Common myeloid progenitor, CD34-positive (primary cell): ENCODE measurements around the gene SFTPA1.
"Not testable (repeated sequence)": the region's sequence is repeated elsewhere in the genome, so short reads cannot be mapped to it uniquely, and the experiment has no call there.

Source experiments
- CTCF ChIA-PET: fragments of 350-600 bp; sonication (Branson Sonifier 250); formaldehyde crosslinking; loops from one replicate; lab custom pipeline; 2021; ENCODE audit warnings: antibody characterized with exemption; lab: Charles Lee
- POLR2A ChIA-PET: fragments of 350-600 bp; sonication (Branson Sonifier 250); formaldehyde crosslinking; loops from one replicate; lab custom pipeline; 2021; ENCODE audit warnings: antibody characterized with exemption; lab: Charles Lee
- DNase-seq, 3 donors: peaks; one replicate each; pipeline versions ENCODE4 v3.0.0 to v3.0.0-alpha.2; 2013
- H3K27ac ChIP-seq, 2 experiments: 1 replicate in 1 of 2; 2 replicates in 1 of 2; pipeline ENCODE4 v1.7.0; 2013; ENCODE audit warnings: inconsistent platforms in 2 of 2, low read length in 2 of 2, mild to moderate bottlenecking in 2 of 2, low read depth in 1 of 2, moderate library complexity in 1 of 2; ENCODE audit not compliant: severe bottlenecking in 2 of 2, insufficient read depth in 1 of 2, poor library complexity in 1 of 2
- H3K27me3 ChIP-seq, 5 experiments: replicated peaks in 2 of 5; 1 replicate in 3 of 5; 2 replicates in 2 of 5; pipeline versions ENCODE4 v1.6.1 to v1.7.0; 2013; ENCODE audit warnings: low read length in 4 of 5, mild to moderate bottlenecking in 2 of 5, moderate library complexity in 2 of 5, inconsistent platforms in 1 of 5; ENCODE audit not compliant: insufficient read depth in 5 of 5, control insufficient read depth in 4 of 5
- H3K36me3 ChIP-seq, 4 experiments: 1 replicate in 2 of 4; 2 replicates in 2 of 4; pipeline versions ENCODE4 v1.6.1 to v1.7.0; 2013; ENCODE audit warnings: low read length in 3 of 4, control low read depth in 1 of 4, mild to moderate bottlenecking in 1 of 4; ENCODE audit not compliant: control insufficient read depth in 4 of 4, insufficient read depth in 4 of 4
- H3K4me1 ChIP-seq, 4 experiments: 1 replicate in 3 of 4; 2 replicates in 1 of 4; pipeline versions ENCODE4 v1.6.1 to v1.7.1; 2013; ENCODE audit warnings: low read length in 3 of 4, mild to moderate bottlenecking in 3 of 4, control low read depth in 1 of 4, inconsistent platforms in 1 of 4, moderate library complexity in 1 of 4; ENCODE audit not compliant: control insufficient read depth in 4 of 4, insufficient read depth in 4 of 4; ENCODE audit errors: control extremely low read depth in 1 of 4
- H3K4me3 ChIP-seq, 7 experiments: 1 replicate in 4 of 7; 2 replicates in 3 of 7; pipeline versions ENCODE4 v1.5.1 to v1.7.0; 2013; ENCODE audit warnings: mild to moderate bottlenecking in 7 of 7, low read length in 6 of 7, moderate library complexity in 6 of 7, inconsistent platforms in 2 of 7, low read depth in 2 of 7, control low read depth in 1 of 7; ENCODE audit not compliant: insufficient read depth in 4 of 7, control insufficient read depth in 1 of 7; ENCODE audit errors: extremely low read depth in 1 of 7
- H3K9me3 ChIP-seq, 5 experiments: 1 replicate in 4 of 5; 2 replicates in 1 of 5; pipeline versions ENCODE4 v1.6.1 to v1.7.1; 2013; ENCODE audit warnings: low read length in 4 of 5, mild to moderate bottlenecking in 2 of 5, inconsistent platforms in 1 of 5, low read depth in 1 of 5, moderate library complexity in 1 of 5; ENCODE audit not compliant: control insufficient read depth in 4 of 5, insufficient read depth in 2 of 5; ENCODE audit errors: control extremely low read depth in 1 of 5
- WGBS: methylation state at CpG from one replicate; pipeline ENCODE4 v1.1.5; 2013; ENCODE audit not compliant: insufficient coverage; 5-methylcytosine and 5-hydroxymethylcytosine counted together

Gene SFTPA1

DNA sequence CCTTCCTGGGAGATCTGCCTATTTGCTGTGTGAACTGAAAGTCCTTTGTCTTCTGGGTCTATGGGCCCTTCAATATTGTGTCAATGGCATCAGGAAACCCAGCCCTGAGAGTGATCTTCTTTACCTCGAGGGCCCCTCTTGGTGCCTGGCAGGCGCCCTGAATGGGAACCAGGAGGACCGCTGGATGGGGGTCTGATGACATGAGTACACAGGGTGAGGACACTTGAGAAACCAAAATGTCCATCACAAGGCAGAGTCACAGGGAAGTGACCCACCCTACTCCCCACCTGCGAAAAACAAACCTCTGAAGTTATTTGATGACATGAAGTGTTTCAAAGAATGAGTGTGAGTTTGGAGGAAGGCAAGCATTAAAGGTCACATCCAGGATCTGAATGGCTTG is 17.3 kb downstream of the SFTPA1 start:
- Histone ChIP-seq H3K9me3 (peaks cover 0 to 6% (median 4%) of the 10 kb centered on the region in 5 experiments), H3K4me1 (peaks cover 0 to 6% (median 0%) of the 10 kb centered on the region in 4 experiments), H3K36me3 (no peaks in the 10 kb centered on the region), H3K27me3 (no peaks in the 10 kb centered on the region), H3K27ac (no peak overlapping the region), H3K4me3 (no peak overlapping the region)
- WGBS: 85% methylated on average over 2 of the region's 4 CpGs
- ChIA-PET CTCF (no interaction called here), POLR2A (no interaction called here)
- DNase-seq: no peak

DNA sequence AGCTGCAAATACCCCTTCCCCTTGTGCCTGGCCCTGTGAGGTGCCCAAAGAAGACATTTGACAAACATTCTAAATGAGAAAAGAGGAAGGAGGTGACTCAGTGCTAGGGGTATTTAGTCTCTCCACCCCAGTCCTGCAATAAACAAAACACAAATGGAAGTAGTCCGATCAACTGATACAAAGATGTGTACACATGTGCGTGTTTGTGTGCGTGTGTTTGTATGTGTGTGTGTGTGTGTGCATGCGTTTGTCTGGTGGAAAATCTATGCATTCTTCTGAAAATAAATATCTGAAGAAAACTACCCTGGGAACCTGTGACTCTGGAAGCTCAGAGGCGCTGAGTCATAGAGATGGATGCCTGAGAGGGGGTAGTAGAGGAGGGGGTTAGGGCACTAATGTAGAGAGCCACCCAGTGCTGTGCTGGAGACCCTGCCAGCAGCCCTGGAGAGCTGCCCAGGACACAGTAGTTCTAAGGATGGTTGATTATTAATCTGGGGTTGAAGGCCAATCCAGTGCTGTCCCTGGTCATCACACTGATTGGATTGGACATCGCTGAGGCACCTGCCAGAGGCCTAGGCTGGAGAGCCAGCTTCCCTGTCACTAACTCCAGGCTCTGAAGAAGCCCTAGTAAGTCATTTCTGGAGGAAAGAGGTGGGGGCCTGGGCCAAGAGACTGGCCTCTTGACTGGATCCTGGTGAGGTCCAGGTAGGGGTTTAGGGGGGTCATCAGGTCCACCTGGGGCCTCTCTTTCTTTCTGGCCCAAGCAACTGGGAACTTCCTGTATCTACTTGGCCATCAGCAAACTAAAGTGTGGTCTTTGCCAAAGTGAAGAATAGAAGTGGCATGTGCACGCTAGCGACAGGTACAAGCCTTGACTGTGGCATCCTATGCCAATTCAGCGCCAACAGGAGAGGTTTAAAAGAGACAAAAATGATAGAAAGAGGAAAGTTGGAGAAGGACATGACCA is 18.5 kb downstream of the SFTPA1 start:
- ChIA-PET POLR2A (interaction anchor here (0.5 kb wide), 1 partner anchor 9 kb away, joined by 3 read pairs; no protein-coding TSS in a partner anchor), CTCF (no interaction called here)
- H3K4me3 ChIP-seq: no peak overlapping the region
- H3K27me3 ChIP-seq: no peaks in the 10 kb centered on the region
- H3K9me3 ChIP-seq: peaks cover 0 to 6% (median 4%) of the 10 kb centered on the region in 5 experiments
- DNase-seq: peak in 2 of 3 donors; percentile 18 to 28
- 93% methylated on average over 4 of the region's 9 CpGs for WGBS
- no peak overlapping the region for H3K27ac ChIP-seq
- no peaks in the 10 kb centered on the region for H3K36me3 ChIP-seq
- H3K4me1 ChIP-seq: peaks cover 0 to 6% (median 0%) of the 10 kb centered on the region in 4 experiments

DNA sequence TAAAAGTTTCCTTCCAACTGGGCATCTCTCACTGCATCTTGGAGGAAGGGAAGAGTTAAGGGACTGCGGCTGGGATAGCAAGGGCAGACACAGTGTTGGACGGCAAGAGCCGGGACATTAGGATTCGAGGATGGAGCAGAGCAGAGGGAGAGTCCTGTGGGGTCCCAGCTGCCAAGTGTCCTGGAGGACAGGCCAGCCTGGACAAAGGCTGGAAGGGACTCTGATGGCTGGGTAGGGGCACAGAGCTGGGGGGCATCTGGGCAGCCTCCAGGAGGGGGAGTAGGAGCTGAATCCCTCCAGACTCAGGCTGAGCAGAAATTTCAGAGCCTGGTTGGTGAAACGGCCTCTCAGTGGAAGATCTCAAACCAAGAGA is 19.2 kb downstream of the SFTPA1 start:
- Histone ChIP-seq H3K36me3 (no peaks in the 10 kb centered on the region), H3K9me3 (peaks cover 0 to 4% (median 2%) of the 10 kb centered on the region in 5 experiments), H3K27me3 (no peaks in the 10 kb centered on the region), H3K4me1 (peaks cover 0 to 6% (median 0%) of the 10 kb centered on the region in 4 experiments), H3K4me3 (no peak overlapping the region), H3K27ac (no peak overlapping the region)
- CTCF ChIA-PET: no interaction called here
- no peak for DNase-seq
- 98% methylated on average over 5 of the region's 5 CpGs for WGBS
- POLR2A ChIA-PET: interaction anchor here (0.5 kb wide), 1 partner anchor 9 kb away, joined by 3 read pairs; no protein-coding TSS in a partner anchor

DNA sequence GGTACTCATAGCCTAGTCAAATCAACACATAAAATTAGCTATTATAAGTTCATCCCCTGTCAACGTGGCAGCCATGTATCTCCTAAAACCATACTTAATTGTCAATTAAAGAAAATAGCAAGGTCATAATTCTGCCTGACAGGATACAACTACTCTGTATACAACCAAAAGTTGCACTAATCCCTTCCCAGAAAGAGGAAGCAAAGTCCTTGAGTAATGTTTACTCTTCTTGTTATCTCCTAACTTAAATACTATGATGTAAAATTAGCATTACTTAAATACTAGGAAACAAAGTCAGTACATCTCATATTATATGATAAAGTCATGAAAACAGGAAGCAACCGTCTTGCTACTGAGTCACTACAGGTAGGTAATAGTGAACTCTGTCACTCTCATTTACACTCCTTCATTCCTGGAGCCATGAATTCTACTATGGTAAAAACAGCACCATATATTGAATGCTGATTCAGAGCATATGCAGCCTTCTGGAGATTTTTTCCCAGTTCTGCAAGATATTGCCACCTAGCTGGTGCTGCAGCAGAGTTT is 26.0 kb downstream of the SFTPA1 start:
- H3K4me3 ChIP-seq, H3K4me1 ChIP-seq, CTCF ChIA-PET, DNase-seq, H3K27ac ChIP-seq, POLR2A ChIA-PET, H3K9me3 ChIP-seq, H3K27me3 ChIP-seq, H3K36me3 ChIP-seq: not testable (repeated sequence)
- WGBS: 100% methylated on average over 1 of the region's 2 CpGs

DNA sequence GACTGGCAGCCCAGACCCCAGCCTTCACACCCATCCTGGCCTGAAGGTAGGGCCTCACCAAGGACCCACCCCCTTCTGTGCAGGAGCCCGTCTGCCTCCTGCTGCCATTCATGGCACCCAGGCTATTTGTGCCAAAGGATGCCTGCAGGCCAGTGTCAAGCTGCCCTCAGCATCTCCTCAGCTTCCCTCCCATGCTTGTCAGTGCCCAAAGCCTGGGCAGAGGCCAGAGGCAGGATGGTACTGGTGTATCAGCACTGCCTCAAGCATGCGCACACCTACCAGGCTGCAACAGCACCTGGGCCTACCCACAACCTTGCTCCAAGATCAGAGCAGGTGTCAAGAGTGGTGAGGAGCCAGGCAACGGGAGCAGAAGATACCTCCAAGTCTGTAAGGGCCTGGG is 27.6 kb downstream of the SFTPA1 start:
- no peaks in the 10 kb centered on the region for H3K4me1 ChIP-seq
- no peaks in the 10 kb centered on the region for H3K36me3 ChIP-seq
- POLR2A ChIA-PET: no interaction called here
- 95% methylated on average over 2 of the region's 3 CpGs for WGBS
- no peak for DNase-seq
- no peak overlapping the region for H3K4me3 ChIP-seq
- H3K27me3 ChIP-seq: peaks cover 0 to 2% (median 0%) of the 10 kb centered on the region in 5 experiments
- CTCF ChIA-PET: no interaction called here
- H3K27ac ChIP-seq: no peak overlapping the region
- H3K9me3 ChIP-seq: peaks cover 0 to 8% (median 0%) of the 10 kb centered on the region in 5 experiments

DNA sequence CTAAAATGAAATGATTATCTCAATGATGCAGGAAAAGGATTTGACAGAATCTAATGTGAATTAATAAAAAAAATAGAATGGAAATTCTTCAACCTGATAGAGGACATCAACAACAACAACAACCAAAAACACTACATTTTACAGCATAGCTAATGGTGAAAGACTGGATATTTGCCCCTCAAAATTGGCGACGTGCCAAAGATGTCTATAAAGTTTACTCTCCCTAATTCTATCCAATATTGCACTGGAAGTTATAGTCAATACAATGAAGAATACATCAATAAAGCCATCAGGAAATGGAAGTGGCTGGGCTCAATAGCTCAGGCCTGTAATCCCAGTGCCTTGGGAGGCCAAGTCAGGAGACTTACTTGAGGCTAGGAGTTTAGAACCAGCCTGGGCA is 42.0 kb downstream of the SFTPA1 start:
- H3K36me3 ChIP-seq, H3K27me3 ChIP-seq, POLR2A ChIA-PET, H3K4me1 ChIP-seq, H3K4me3 ChIP-seq, H3K9me3 ChIP-seq, DNase-seq, H3K27ac ChIP-seq, CTCF ChIA-PET: not testable (repeated sequence)
- WGBS: no CpG with 5 or more reads among the region's 2 CpGs

DNA sequence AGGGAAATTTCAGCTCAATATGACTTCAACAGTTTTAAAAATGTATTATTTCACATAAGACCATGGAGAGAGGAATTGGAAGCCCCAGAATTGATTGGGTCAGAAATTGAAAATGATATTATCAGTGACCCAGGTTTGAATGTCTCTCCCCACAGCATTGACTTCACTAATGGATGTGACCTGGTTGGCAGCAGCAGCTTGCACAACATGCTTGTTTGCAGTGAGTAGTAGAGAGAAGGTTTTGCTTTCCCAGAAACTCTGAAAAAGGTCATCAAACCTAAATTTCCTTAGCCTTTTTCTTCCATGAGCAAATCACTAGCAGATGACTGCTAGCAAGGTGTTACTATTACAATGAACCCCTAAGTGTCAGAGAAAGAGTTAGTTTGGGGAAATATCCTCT is 52.5 kb downstream of the SFTPA1 start:
- CTCF ChIA-PET, H3K9me3 ChIP-seq, DNase-seq, H3K4me3 ChIP-seq, H3K36me3 ChIP-seq, POLR2A ChIA-PET, H3K27me3 ChIP-seq, H3K27ac ChIP-seq, H3K4me1 ChIP-seq: not testable (repeated sequence)
